Measurements from ENCODE around the gene ARL8A.

The ARL8A gene

DNA sequence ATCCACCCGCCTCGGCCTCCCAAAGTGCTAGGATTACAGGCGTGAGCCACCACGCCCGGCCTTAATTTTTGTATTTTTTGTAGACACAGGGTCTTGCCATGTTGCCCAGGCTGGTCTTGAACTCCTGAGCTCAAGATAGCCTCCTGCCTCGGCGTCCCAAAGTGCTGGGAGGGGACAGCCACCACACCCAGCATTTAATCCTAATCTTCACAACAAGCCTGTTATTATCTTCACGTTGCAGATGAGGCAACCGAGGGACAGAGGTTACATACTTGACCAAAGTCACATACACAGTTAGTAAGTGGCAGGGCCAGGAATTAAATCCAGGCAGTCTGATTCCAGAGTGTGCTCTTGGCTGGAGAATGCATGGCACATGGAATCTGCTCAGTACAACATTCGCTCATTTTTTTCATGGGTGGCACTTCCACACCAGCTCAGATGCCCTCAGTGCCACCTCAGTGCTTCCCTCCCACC, 26.6 kb downstream of the ARL8A start:
- no peak for DNase-seq
- H4K20me1 ChIP-seq (ENCODE audit: insufficient read depth, low read length): no peaks in the 10 kb centered on the region
- H3K9me3 ChIP-seq (replicated peaks; ENCODE audit: insufficient read depth, low read length): no peaks in the 10 kb centered on the region
- no peaks in the 10 kb centered on the region for H3K36me3 ChIP-seq (replicated peaks; ENCODE audit: insufficient read depth, low read length)
- H2AFZ ChIP-seq (ENCODE audit: low read length): no peak overlapping the region
- H3K4me2 ChIP-seq (ENCODE audit: low read depth, low read length): no peak overlapping the region
- H3K79me2 ChIP-seq (ENCODE audit: low read length): no peaks in the 10 kb centered on the region
- H3K9me2 ChIP-seq (replicated peaks; ENCODE audit: insufficient read depth, low read length): no peaks in the 10 kb centered on the region
- H3K4me1 ChIP-seq (ENCODE audit: low read length): peaks cover 14% of the 10 kb centered on the region
- H3K9ac ChIP-seq (ENCODE audit: low read length): no peak overlapping the region
- H3K27ac ChIP-seq (ENCODE audit: low read length): no peak overlapping the region
- 0 out of 2 replicates have a peak, but pooled peaks cover 7% of the 10 kb centered on the region for H3K27me3 ChIP-seq (replicated peaks; ENCODE audit: insufficient read depth, low read length)
- H3K4me3 ChIP-seq (ENCODE audit: low read length): no peak overlapping the region
- TF ChIP-seq EZH2phosphoT487 (IDR thresholded peaks at IDR 0.05; ENCODE audit: low read length) (no peak), EZH2 (optimal IDR thresholded peaks at IDR 0.05; ENCODE audit: low read depth, low read length) (no peak)
- TF ChIP-seq, protein P1, sequence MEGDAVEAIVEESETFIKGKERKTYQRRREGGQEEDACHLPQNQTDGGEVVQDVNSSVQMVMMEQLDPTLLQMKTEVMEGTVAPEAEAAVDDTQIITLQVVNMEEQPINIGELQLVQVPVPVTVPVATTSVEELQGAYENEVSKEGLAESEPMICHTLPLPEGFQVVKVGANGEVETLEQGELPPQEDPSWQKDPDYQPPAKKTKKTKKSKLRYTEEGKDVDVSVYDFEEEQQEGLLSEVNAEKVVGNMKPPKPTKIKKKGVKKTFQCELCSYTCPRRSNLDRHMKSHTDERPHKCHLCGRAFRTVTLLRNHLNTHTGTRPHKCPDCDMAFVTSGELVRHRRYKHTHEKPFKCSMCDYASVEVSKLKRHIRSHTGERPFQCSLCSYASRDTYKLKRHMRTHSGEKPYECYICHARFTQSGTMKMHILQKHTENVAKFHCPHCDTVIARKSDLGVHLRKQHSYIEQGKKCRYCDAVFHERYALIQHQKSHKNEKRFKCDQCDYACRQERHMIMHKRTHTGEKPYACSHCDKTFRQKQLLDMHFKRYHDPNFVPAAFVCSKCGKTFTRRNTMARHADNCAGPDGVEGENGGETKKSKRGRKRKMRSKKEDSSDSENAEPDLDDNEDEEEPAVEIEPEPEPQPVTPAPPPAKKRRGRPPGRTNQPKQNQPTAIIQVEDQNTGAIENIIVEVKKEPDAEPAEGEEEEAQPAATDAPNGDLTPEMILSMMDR (IDR thresholded peaks at IDR 0.05; ENCODE audit: low read length): no peak
- H3F3A ChIP-seq (ENCODE audit: insufficient read depth, low read length): no peaks in the 10 kb centered on the region

DNA sequence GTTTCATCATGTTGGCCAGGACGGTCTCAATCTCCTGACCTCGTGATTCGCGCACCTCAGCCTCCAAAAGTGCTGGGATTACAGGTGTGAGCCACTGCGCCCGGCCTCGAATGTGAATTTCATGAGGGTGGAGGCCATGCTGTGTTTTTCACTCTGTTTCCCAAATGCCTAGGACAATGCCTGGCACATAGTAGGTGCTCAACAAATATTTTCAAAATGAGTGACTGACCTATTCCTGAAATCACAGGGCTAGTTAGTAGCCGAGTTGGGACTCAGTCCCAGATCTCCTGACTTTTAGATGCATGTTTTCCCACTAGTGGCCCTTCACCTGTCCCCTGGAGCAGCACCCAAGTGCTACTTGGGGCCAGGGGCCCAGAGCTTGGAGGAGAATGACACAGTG, 28.2 kb downstream of the ARL8A start:
- no peak for DNase-seq
- no peak overlapping the region for H3K27ac ChIP-seq (ENCODE audit: low read length)
- H3K9me3 ChIP-seq (replicated peaks; ENCODE audit: insufficient read depth, low read length): no peaks in the 10 kb centered on the region
- H4K20me1 ChIP-seq (ENCODE audit: insufficient read depth, low read length): no peaks in the 10 kb centered on the region
- H3K4me2 ChIP-seq (ENCODE audit: low read depth, low read length): no peak overlapping the region
- peaks cover 14% of the 10 kb centered on the region for H3K4me1 ChIP-seq (ENCODE audit: low read length)
- H3K27me3 ChIP-seq (replicated peaks; ENCODE audit: insufficient read depth, low read length): no peaks in the 10 kb centered on the region
- no peak for TF ChIP-seq EZH2phosphoT487 (IDR thresholded peaks at IDR 0.05; ENCODE audit: low read length)
- TF ChIP-seq, protein P1 (IDR thresholded peaks at IDR 0.05; ENCODE audit: low read length): no peak
- no peak overlapping the region for H2AFZ ChIP-seq (ENCODE audit: low read length)
- H3K9me2 ChIP-seq (replicated peaks; ENCODE audit: insufficient read depth, low read length): no peaks in the 10 kb centered on the region
- H3K4me3 ChIP-seq (ENCODE audit: low read length): no peak overlapping the region
- H3F3A ChIP-seq (ENCODE audit: insufficient read depth, low read length): no peaks in the 10 kb centered on the region
- H3K36me3 ChIP-seq (replicated peaks; ENCODE audit: insufficient read depth, low read length): no peaks in the 10 kb centered on the region
- no peaks in the 10 kb centered on the region for H3K79me2 ChIP-seq (ENCODE audit: low read length)
- no peak overlapping the region for H3K9ac ChIP-seq (ENCODE audit: low read length)

DNA sequence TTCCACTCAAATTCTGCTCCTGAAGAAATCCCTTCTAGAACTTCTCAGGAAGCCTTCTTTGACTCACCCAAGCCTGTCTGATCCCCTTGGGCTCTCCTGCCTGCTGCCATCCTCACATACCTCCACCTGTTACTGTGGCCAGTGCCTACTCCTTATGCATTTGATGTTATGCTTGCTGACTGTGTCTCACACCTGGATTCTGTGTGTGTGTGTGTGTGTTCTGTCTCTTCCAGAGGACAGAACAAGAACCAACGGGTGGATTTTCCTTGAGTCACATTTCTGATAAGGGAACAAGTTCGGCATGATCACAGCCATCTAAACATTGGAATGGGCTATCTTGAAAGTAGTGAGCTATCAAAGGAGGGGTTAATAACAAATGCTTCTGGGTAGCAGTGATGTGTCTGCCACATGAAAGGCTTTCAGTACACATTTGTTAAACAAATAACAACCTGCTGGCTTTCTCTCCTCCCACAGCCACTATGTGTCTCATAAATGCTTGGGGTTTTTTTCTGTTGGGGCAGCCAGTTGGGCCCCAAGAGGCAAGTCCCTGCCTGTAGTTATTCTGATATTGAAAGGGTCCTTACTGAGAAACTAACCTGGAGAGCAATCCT, 30.7 kb downstream of the ARL8A start:
- Histone ChIP-seq H3K36me3 (replicated peaks; ENCODE audit: insufficient read depth, low read length) (no peaks in the 10 kb centered on the region), H3K9ac (ENCODE audit: low read length) (no peak overlapping the region)
- DNase-seq: peak; percentile 69

More for the DNA sequence above, 30.7 kb downstream of the ARL8A start:
- Histone ChIP-seq H3K79me2 (ENCODE audit: low read length) (no peaks in the 10 kb centered on the region), H4K20me1 (ENCODE audit: insufficient read depth, low read length) (no peaks in the 10 kb centered on the region), H3K9me3 (replicated peaks; ENCODE audit: insufficient read depth, low read length) (no peaks in the 10 kb centered on the region), H3K4me1 (ENCODE audit: low read length) (peaks cover 18% of the 10 kb centered on the region), H2AFZ (ENCODE audit: low read length) (peak overlapping the region; percentile 6; the same call in 1 of the 2 replicates), H3K9me2 (replicated peaks; ENCODE audit: insufficient read depth, low read length) (no peaks in the 10 kb centered on the region), H3K4me2 (ENCODE audit: low read depth, low read length) (peak overlapping the region; percentile 0; the same call in 1 of the 2 replicates), H3K4me3 (ENCODE audit: low read length) (no peak overlapping the region), H3K27me3 (replicated peaks; ENCODE audit: insufficient read depth, low read length) (no peaks in the 10 kb centered on the region), H3K27ac (ENCODE audit: low read length) (no peak overlapping the region), H3F3A (ENCODE audit: insufficient read depth, low read length) (no peaks in the 10 kb centered on the region)
- TF ChIP-seq, protein P1 (IDR thresholded peaks at IDR 0.05; ENCODE audit: low read length): no peak
- TF ChIP-seq EZH2phosphoT487 (IDR thresholded peaks at IDR 0.05; ENCODE audit: low read length): no peak
- TF ChIP-seq EZH2 (optimal IDR thresholded peaks at IDR 0.05; ENCODE audit: low read depth, low read length): no peak
